Sigmoid colon (tissue), 7 donors: ENCODE data around the gene CDKN2C. TPM values are rescaled to one million over a fixed set of nuclear protein-coding genes. Genes with fewer than 3 reads are reported as not detected.
A peak's percentile ranks its signal among the peaks of the same experiment; 100 is the strongest.
"Not testable (repeated sequence)": the region's sequence is repeated elsewhere in the genome, so short reads cannot be mapped to it uniquely, and the experiment has no call there.

Experiments used
- DNase-seq: peaks from one replicate; pipeline ENCODE4 v3.0.0-alpha.2; 2019
- H3K27ac ChIP-seq, 4 donors: fragments of 200-600 bp; sonication (generic); one replicate each; pipeline ENCODE4 v1.5.1; 2016 to 2019; ENCODE audit warnings: mild to moderate bottlenecking in 1 of 4
- H3K27me3 ChIP-seq, 3 donors: fragments of 200-600 bp; sonication (generic); one replicate each; pipeline ENCODE4 v1.5.1; 2019; ENCODE audit warnings: mild to moderate bottlenecking in 1 of 3
- H3K36me3 ChIP-seq, 4 donors: fragments of 200-600 bp; sonication (generic); one replicate each; pipeline ENCODE4 v1.5.1; 2016 to 2019
- H3K4me1 ChIP-seq, 4 donors: fragments of 200-600 bp; sonication (generic); one replicate each; pipeline ENCODE4 v1.5.1; 2017 to 2019
- H3K4me3 ChIP-seq, 4 donors: fragments of 200-600 bp; sonication (generic); one replicate each; pipeline ENCODE4 v1.5.1; 2017 to 2019; ENCODE audit warnings: mild to moderate bottlenecking in 2 of 4, moderate library complexity in 1 of 4
- H3K9me3 ChIP-seq, 4 donors: fragments of 200-600 bp in 3 of 4; sonication (generic) in 3 of 4; one replicate each; pipeline versions ENCODE4 v1.5.1 to v1.6.1; 2013 to 2019
- EP300 ChIP-seq, 4 donors: sonication (generic); formaldehyde crosslinking; IDR thresholded peaks; one replicate each; pipeline ENCODE4 v1.6.1; 2017; ENCODE audit warnings: antibody characterized with exemption in 4 of 4
- POLR2A ChIP-seq, 2 donors: fragments of 450-650 bp; IDR thresholded peaks; one replicate each; pipeline ENCODE4 v1.6.1; 2016; ENCODE audit warnings: antibody characterized with exemption in 2 of 2, mild to moderate bottlenecking in 2 of 2, moderate library complexity in 2 of 2
- POLR2AphosphoS5 ChIP-seq, 4 donors: sonication (generic); formaldehyde crosslinking; IDR thresholded peaks; one replicate each; pipeline ENCODE4 v1.6.1; 2017; ENCODE audit warnings: antibody characterized with exemption in 4 of 4
- WGBS, 2 donors: extraction: QIAGEN DNeasy Blood & Tissue Kit; methylation state at CpG; one replicate each; pipeline ENCODE4 v1.1.7; 2013; 5-methylcytosine and 5-hydroxymethylcytosine counted together
- intact Hi-C: fragments of 100-400 bp; cut with DNase I; formaldehyde crosslinking; loops from one replicate; pipeline ENCODE4 v1.15.1; 2023
- polyA plus RNA-seq, 3 donors: library from polyadenylated mRNA; stranded (reverse); fragments of 200-250 nt; gene quantifications; one replicate each; pipeline ENCODE4 v1.2.3, GENCODE V29; 2013
- total RNA-seq, 4 donors: library from RNA; depleted of rRNA; stranded (reverse); fragments of >200 nt; gene quantifications; one replicate each; pipeline ENCODE4 v1.1.0, GENCODE V29; 2016
- TF ChIP-seq, protein P1 (sequence below), 4 experiments: fragments of 450-650 bp in 3 of 4; fragments of 200-600 bp in 1 of 4; IDR thresholded peaks; one replicate each; pipeline ENCODE4 v1.5.1; 2016 to 2019; ENCODE audit warnings: antibody characterized with exemption in 4 of 4, mild to moderate bottlenecking in 3 of 4, moderate library complexity in 2 of 4
- donor health status: healthy with polysubstance abuse.
- donor health status: Bipolar disorder and iron deficiency.
- donor health status: healthy.

The CDKN2C gene
- total and polyA plus RNA-seq, 7 donors: 10.9 to 31.7 (median 25.8) TPM

DNA sequence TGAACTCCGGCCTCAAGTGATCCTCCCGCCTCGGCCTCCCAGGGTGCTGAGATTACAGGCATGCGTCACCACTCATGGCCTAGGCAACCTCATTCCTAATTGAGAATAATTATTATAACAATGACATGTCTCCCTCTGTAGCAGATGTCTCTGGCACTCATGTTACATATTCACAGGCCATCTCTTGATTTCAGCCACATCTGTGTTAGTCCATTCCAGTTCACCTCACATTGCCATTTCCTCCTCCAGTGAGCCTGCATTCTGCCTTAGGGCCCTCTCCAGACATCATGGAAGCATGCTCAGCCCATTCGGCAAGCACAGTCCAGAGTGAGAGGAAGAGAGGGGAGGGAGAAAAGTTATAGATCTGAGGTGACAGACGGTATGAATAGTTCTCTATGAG is 32.5 kb downstream of the CDKN2C start:
- DNase-seq: no peak
- Histone ChIP-seq H3K4me3 (no peak overlapping the region), H3K27ac (no peak overlapping the region), H3K27me3 (no peaks in the 10 kb centered on the region), H3K36me3 (no peaks in the 10 kb centered on the region), H3K9me3 (no peaks in the 10 kb centered on the region), H3K4me1 (no peaks in the 10 kb centered on the region)
- 93% methylated on average over 6 of the region's 6 CpGs for WGBS, 2 donors
- intact Hi-C loops: no loop called here
- TF ChIP-seq, protein P1, sequence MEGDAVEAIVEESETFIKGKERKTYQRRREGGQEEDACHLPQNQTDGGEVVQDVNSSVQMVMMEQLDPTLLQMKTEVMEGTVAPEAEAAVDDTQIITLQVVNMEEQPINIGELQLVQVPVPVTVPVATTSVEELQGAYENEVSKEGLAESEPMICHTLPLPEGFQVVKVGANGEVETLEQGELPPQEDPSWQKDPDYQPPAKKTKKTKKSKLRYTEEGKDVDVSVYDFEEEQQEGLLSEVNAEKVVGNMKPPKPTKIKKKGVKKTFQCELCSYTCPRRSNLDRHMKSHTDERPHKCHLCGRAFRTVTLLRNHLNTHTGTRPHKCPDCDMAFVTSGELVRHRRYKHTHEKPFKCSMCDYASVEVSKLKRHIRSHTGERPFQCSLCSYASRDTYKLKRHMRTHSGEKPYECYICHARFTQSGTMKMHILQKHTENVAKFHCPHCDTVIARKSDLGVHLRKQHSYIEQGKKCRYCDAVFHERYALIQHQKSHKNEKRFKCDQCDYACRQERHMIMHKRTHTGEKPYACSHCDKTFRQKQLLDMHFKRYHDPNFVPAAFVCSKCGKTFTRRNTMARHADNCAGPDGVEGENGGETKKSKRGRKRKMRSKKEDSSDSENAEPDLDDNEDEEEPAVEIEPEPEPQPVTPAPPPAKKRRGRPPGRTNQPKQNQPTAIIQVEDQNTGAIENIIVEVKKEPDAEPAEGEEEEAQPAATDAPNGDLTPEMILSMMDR (IDR thresholded peaks at IDR 0.05): no peak
- TF ChIP-seq POLR2AphosphoS5 (IDR thresholded peaks at IDR 0.05): no peak

DNA sequence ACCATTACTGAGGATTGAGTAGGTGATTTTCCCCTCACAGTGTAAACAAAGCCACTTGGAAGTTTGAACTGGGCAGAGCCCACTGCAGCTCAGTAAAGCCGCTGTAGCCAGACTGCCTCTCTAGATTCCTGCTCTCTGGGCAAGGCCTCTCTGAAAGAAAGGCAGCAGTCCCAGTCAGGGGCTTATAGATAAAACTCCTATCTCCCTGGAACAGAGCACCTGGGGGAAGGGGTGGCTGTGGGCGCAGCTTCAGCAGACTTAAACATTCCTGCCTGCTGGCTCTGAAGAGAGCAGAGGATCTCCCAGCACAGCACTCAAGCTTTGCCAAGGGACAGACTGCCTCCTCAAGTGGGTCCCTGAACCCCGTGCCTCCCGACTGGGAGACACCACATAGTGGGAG is 35.5 kb downstream of the CDKN2C start:
- WGBS, 2 donors: 85 to 88% methylated on average over 4 of the region's 4 CpGs
- H3K4me1 ChIP-seq, H3K9me3 ChIP-seq, intact Hi-C loops, H3K27me3 ChIP-seq, H3K36me3 ChIP-seq, DNase-seq, H3K4me3 ChIP-seq, H3K27ac ChIP-seq: not testable (repeated sequence)

DNA sequence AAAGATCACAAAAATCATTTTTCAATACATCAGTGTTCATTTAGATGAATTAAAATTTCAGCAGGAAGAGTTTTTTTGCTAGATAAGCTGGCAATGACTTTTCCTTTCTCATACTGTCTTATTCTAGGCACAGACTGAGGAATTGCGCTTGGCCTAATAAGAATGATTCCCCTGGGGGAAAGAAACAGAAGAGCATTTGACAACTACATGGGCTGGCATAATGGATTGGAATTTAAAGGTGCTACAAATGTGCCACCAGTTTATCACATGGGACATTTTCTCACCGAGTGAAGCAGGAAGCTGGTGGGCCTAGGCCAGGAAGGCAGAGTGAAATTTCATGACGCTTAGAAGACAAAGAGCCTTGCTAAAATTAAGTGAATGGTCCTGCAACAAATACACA is 39.3 kb downstream of the CDKN2C start:
- Histone ChIP-seq H3K4me1 (no peaks in the 10 kb centered on the region), H3K4me3 (no peak overlapping the region), H3K27me3 (no peaks in the 10 kb centered on the region), H3K36me3 (no peaks in the 10 kb centered on the region), H3K27ac (no peak overlapping the region), H3K9me3 (peaks cover 0 to 5% (median 2%) of the 10 kb centered on the region in 4 donors)
- intact Hi-C loops: no loop called here
- no peak for TF ChIP-seq POLR2AphosphoS5 (IDR thresholded peaks at IDR 0.05)
- TF ChIP-seq, protein P1 (IDR thresholded peaks at IDR 0.05): no peak
- TF ChIP-seq POLR2A (IDR thresholded peaks at IDR 0.05): no peak
- TF ChIP-seq EP300 (IDR thresholded peaks at IDR 0.05): no peak
- DNase-seq: no peak
- WGBS, 2 donors: 65 to 87% methylated on average over 3 of the region's 3 CpGs

DNA sequence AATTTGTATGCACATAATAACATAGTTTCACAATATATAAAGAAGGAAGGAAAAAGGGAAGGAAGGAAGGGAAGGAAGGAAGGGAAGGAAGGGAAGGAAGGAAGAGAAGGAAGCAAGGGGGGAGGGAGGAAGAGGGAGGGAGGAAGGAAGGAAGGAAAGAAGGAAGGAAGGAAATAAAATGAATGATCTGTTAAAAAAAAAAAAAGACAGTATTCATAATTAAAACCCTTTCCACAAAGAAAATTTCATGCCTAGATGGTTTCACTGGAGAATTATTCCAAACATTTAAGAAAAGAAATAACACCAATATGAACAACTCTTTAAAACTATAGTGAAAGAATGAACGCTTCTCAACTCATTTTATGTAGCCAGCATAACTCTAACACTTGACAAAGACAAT is 44.8 kb downstream of the CDKN2C start:
- no peaks in the 10 kb centered on the region for H3K36me3 ChIP-seq
- H3K4me3 ChIP-seq: no peak overlapping the region
- 95 to 96% methylated on average over 1 of the region's 1 CpG for WGBS, 2 donors
- no peak for DNase-seq
- H3K27ac ChIP-seq: no peak overlapping the region
- H3K4me1 ChIP-seq: no peaks in the 10 kb centered on the region
- H3K9me3 ChIP-seq: peaks cover 0 to 5% (median 2%) of the 10 kb centered on the region in 4 donors
- H3K27me3 ChIP-seq: no peaks in the 10 kb centered on the region
- intact Hi-C loops: no loop called here
- TF ChIP-seq POLR2A (IDR thresholded peaks at IDR 0.05): no peak
- TF ChIP-seq POLR2AphosphoS5 (IDR thresholded peaks at IDR 0.05): no peak
- TF ChIP-seq EP300 (IDR thresholded peaks at IDR 0.05): no peak
- TF ChIP-seq, protein P1 (IDR thresholded peaks at IDR 0.05): no peak

DNA sequence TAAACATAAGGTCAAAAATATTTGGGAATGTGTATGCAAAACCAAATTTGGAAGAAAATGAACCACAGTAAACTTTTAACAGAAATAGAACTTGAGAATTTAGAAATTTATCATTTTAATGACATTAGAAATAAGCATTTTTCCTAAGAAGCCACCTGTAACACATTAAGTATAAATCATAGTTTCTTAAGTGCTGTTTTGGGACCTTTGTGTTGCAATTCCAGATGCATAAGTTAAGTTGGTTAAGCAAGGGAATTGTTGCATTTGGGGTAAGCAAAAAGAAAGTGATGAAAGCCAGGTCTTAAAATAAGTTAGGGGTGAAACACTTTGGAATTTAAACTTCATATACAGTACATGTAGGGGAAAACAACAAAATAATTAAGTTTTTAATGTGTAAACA is 49.8 kb downstream of the CDKN2C start:
- DNase-seq: no peak
- TF ChIP-seq EP300 (IDR thresholded peaks at IDR 0.05) (no peak), POLR2AphosphoS5 (IDR thresholded peaks at IDR 0.05) (peak in 2 of 4 donors; percentile 22 to 37)

More for the DNA sequence above, 49.8 kb downstream of the CDKN2C start:
- H3K36me3 ChIP-seq: no peaks in the 10 kb centered on the region
- H3K4me1 ChIP-seq: no peaks in the 10 kb centered on the region
- H3K4me3 ChIP-seq: no peak overlapping the region
- H3K27ac ChIP-seq: no peak overlapping the region
- intact Hi-C loops: no loop called here
- no peaks in the 10 kb centered on the region for H3K27me3 ChIP-seq
- H3K9me3 ChIP-seq: no peaks in the 10 kb centered on the region

Other genes starting within 250 kb of the CDKN2C start
- gene FAF1, start 10.0 kb upstream of the CDKN2C start, total RNA-seq: 10 to 100 TPM; 53.9 to 59.3 (median 55.6) TPM
- 10 to 100 TPM; 27.5 to 39.0 (median 31.0) TPM for gene FAF1, start 10.0 kb upstream of the CDKN2C start, polyA plus RNA-seq
- gene C1orf185, start 132.0 kb downstream of the CDKN2C start, total RNA-seq: not detected
- gene C1orf185, start 132.0 kb downstream of the CDKN2C start, polyA plus RNA-seq: not detected